BLaER1 (cell line): ENCODE data around the gene PRAME.
"Not testable (repeated sequence)": the region's sequence is repeated elsewhere in the genome, so short reads cannot be mapped to it uniquely, and the experiment has no call there.

Experiments
- H3K27ac ChIP-seq: shearing (Covaris generic); formaldehyde crosslinking; 2 replicates; pipeline ENCODE4 v1.8.1; 2022
- H3K27me3 ChIP-seq: shearing (Covaris generic); formaldehyde crosslinking; 2 replicates; pipeline ENCODE4 v1.8.1; 2022
- H3K36me3 ChIP-seq: shearing (Covaris generic); formaldehyde crosslinking; 2 replicates; pipeline ENCODE4 v1.8.1; 2022
- H3K4me1 ChIP-seq: shearing (Covaris generic); formaldehyde crosslinking; 2 replicates; pipeline ENCODE4 v1.8.1; 2022
- H3K4me2 ChIP-seq: shearing (Covaris generic); formaldehyde crosslinking; 2 replicates; pipeline ENCODE4 v1.8.1; 2022
- H3K4me3 ChIP-seq: shearing (Covaris generic); formaldehyde crosslinking; 2 replicates; pipeline ENCODE4 v1.8.1; 2022
- H3K9ac ChIP-seq: shearing (Covaris generic); formaldehyde crosslinking; 2 replicates; pipeline ENCODE4 v1.8.1; 2022
- H3K9me3 ChIP-seq: shearing (Covaris generic); formaldehyde crosslinking; 2 replicates; pipeline ENCODE4 v1.8.1; 2022
- H4K20me1 ChIP-seq: shearing (Covaris generic); formaldehyde crosslinking; 2 replicates; pipeline ENCODE4 v1.8.1; 2022
- Cebpa-rat ChIP-seq: shearing (Covaris generic); IDR thresholded peaks from 2 replicates; pipeline ENCODE4 v1.8.1; 2022

PRAME gene

GRCh38 chr22:22513619-22514018, 45.4 kb downstream of the PRAME start:
- Histone ChIP-seq H3K9me3 (peaks cover 15% of the 10 kb centered on the region), H3K4me2 (no peak overlapping the region), H3K4me1 (peaks cover 6% of the 10 kb centered on the region), H3K9ac (no peak overlapping the region), H3K36me3 (no peaks in the 10 kb centered on the region), H3K27me3 (no peaks in the 10 kb centered on the region), H3K4me3 (no peak overlapping the region), H3K27ac (no peak overlapping the region), H4K20me1 (no peaks in the 10 kb centered on the region)
- no peak for TF ChIP-seq Cebpa-rat

- TF ChIP-seq Cebpa-rat = no peak
- H3K9ac ChIP-seq = no peak overlapping the region
- no peaks in the 10 kb centered on the region for H3K27me3 ChIP-seq
These were observed 46.1 kb downstream of the PRAME start for GRCh38 chr22:22512951-22513350.

GRCh38 chr22:22510833-22511232, 48.2 kb downstream of the PRAME start:
- not testable (repeated sequence) for H3K9ac ChIP-seq, H3K4me2 ChIP-seq, H3K27ac ChIP-seq, H3K4me3 ChIP-seq, H4K20me1 ChIP-seq, H3K27me3 ChIP-seq
- Histone ChIP-seq H3K4me1 (peaks cover 16% of the 10 kb centered on the region), H3K36me3 (peaks cover 12% of the 10 kb centered on the region; the same call in 1 of the 2 replicates), H3K9me3 (peaks cover 15% of the 10 kb centered on the region)

More at GRCh38 chr22:22512951-22513350, 46.1 kb downstream of the PRAME start:
- peaks cover 8% of the 10 kb centered on the region for H3K4me1 ChIP-seq
- H3K4me2 ChIP-seq = no peak overlapping the region
- no peak overlapping the region for H3K4me3 ChIP-seq
- H3K9me3 ChIP-seq = peaks cover 15% of the 10 kb centered on the region
- no peaks in the 10 kb centered on the region for H3K36me3 ChIP-seq
- no peaks in the 10 kb centered on the region for H4K20me1 ChIP-seq
- no peak overlapping the region for H3K27ac ChIP-seq

GRCh38 chr22:22509912-22510311, 49.2 kb downstream of the PRAME start:
- H3K4me3 ChIP-seq, H3K27me3 ChIP-seq, H4K20me1 ChIP-seq, H3K4me2 ChIP-seq, H3K9ac ChIP-seq, H3K27ac ChIP-seq: not testable (repeated sequence)
- Histone ChIP-seq H3K9me3 (peaks cover 15% of the 10 kb centered on the region), H3K36me3 (peaks cover 20% of the 10 kb centered on the region), H3K4me1 (peaks cover 16% of the 10 kb centered on the region)

GRCh38 chr22:22508274-22509176, 50.5 kb downstream of the PRAME start, which contains the start of gene ZNF280B:
Gene ZNF280B (minus strand): TSS chr22:22508742. CDS start chr22:22489398, 19,344 bp downstream.
- Histone ChIP-seq H4K20me1 (no peaks in the 10 kb centered on the region), H3K4me2 (peak within 1 kb of the TSS; percentile 97), H3K36me3 (peaks cover 31% of the 10 kb centered on the region), H3K27ac (peak within 1 kb of the TSS; percentile 65), H3K9me3 (peaks cover 15% of the 10 kb centered on the region), H3K27me3 (no peaks in the 10 kb centered on the region), H3K4me3 (peak within 1 kb of the TSS; percentile 81), H3K4me1 (peaks cover 16% of the 10 kb centered on the region), H3K9ac (peak within 1 kb of the TSS; percentile 80)
- no peak for TF ChIP-seq Cebpa-rat

GRCh38 chr22:22507743-22508273, 51.3 kb downstream of the PRAME start:
- no peak for TF ChIP-seq Cebpa-rat
- H3K4me3 ChIP-seq = peak overlapping the region; percentile 81
- peaks cover 15% of the 10 kb centered on the region for H3K9me3 ChIP-seq
- peaks cover 16% of the 10 kb centered on the region for H3K4me1 ChIP-seq
- peak overlapping the region; percentile 65 for H3K27ac ChIP-seq
- no peaks in the 10 kb centered on the region for H3K27me3 ChIP-seq
- peak overlapping the region; percentile 80 for H3K9ac ChIP-seq
- peak overlapping the region; percentile 97 for H3K4me2 ChIP-seq
- H3K36me3 ChIP-seq = peaks cover 35% of the 10 kb centered on the region
- H4K20me1 ChIP-seq = no peaks in the 10 kb centered on the region

- Histone ChIP-seq H4K20me1 (no peaks in the 10 kb centered on the region), H3K4me1 (peaks cover 16% of the 10 kb centered on the region), H3K27me3 (no peaks in the 10 kb centered on the region), H3K36me3 (peaks cover 40% of the 10 kb centered on the region), H3K27ac (no peak overlapping the region), H3K4me3 (no peak overlapping the region), H3K4me2 (no peak overlapping the region), H3K9me3 (peaks cover 15% of the 10 kb centered on the region), H3K9ac (no peak overlapping the region)
- TF ChIP-seq Cebpa-rat = no peak
These were observed 52.3 kb downstream of the PRAME start for GRCh38 chr22:22506736-22507135.

GRCh38 chr22:22498267-22498666, 60.8 kb downstream of the PRAME start:
- no peaks in the 10 kb centered on the region for H3K27me3 ChIP-seq
- peaks cover 31% of the 10 kb centered on the region for H3K36me3 ChIP-seq
- no peaks in the 10 kb centered on the region for H3K4me1 ChIP-seq
- no peak overlapping the region for H3K9ac ChIP-seq
- no peaks in the 10 kb centered on the region for H3K9me3 ChIP-seq
- H3K4me3 ChIP-seq = no peak overlapping the region
- no peak overlapping the region for H3K27ac ChIP-seq
- no peak overlapping the region for H3K4me2 ChIP-seq
- TF ChIP-seq Cebpa-rat = no peak
- H4K20me1 ChIP-seq = no peaks in the 10 kb centered on the region
